Activated CD4-positive, alpha-beta memory T cell treated with anti-CD3 and anti-CD28 coated beads, Interleukin-2, amount 10 ng/mL, durations not matched to agents 7 days and 5 days (primary cell): ENCODE measurements around the gene KLHL42. TPM values are rescaled to one million over a fixed set of nuclear protein-coding genes. Genes with fewer than 3 reads are reported as not detected.

Experiments
- CTCF ChIA-PET: fragments of 350-600 bp; sonication (Branson Sonifier 250); formaldehyde crosslinking; loops from one replicate; lab custom pipeline; 2021; ENCODE audit warnings: antibody characterized with exemption, inconsistent platforms; lab: Charles Lee
- POLR2A ChIA-PET: fragments of 350-600 bp; sonication (Branson Sonifier 250); formaldehyde crosslinking; loops from one replicate; lab custom pipeline; 2021; ENCODE audit warnings: antibody characterized with exemption; lab: Charles Lee
- DNase-seq: peaks from one replicate; pipeline ENCODE4 v3.0.0-alpha.2; 2020
- H3K27ac Mint-ChIP-seq: one replicate; pipeline ENCODE4 v1.8.0; 2021; ENCODE audit warnings: mild to moderate bottlenecking, mixed read lengths
- H3K27me3 Mint-ChIP-seq: one replicate; pipeline ENCODE4 v1.8.0; 2021; ENCODE audit warnings: mixed read lengths
- H3K36me3 Mint-ChIP-seq: one replicate; pipeline ENCODE4 v1.8.0; 2021; ENCODE audit warnings: low read depth, mixed read lengths
- H3K4me1 Mint-ChIP-seq: one replicate; pipeline ENCODE4 v1.8.0; 2021; ENCODE audit warnings: mixed read lengths
- H3K4me3 Mint-ChIP-seq: one replicate; pipeline ENCODE4 v1.8.0; 2021; ENCODE audit warnings: mild to moderate bottlenecking, mixed read lengths
- H3K9me3 Mint-ChIP-seq: one replicate; pipeline ENCODE4 v1.8.0; 2021; ENCODE audit warnings: mixed read lengths
- total RNA-seq, 2 experiments: library from RNA; stranded (reverse); gene quantifications; one replicate each; pipeline ENCODE4 v1.2.3, GENCODE V29; 2021

Gene KLHL42
- total RNA-seq, 2 experiments from 2014 or later = 8.1 to 10.1 TPM

GRCh38 chr12:27762757-27763156 is 17.3 kb upstream of the KLHL42 start:
- no peak overlapping the region for H3K27ac Mint-ChIP-seq
- no peaks in the 10 kb centered on the region for H3K36me3 Mint-ChIP-seq
- H3K27me3 Mint-ChIP-seq = no peaks in the 10 kb centered on the region
- ChIA-PET CTCF (no interaction called here), POLR2A (interaction anchor here (1.3 kb wide), 1 partner anchor 17 kb away, joined by 5 read pairs; the partner anchor contains the start of genes KLHL42 and MANSC4)
- peaks cover 13% of the 10 kb centered on the region for H3K4me1 Mint-ChIP-seq
- DNase-seq = no peak
- no peak overlapping the region for H3K4me3 Mint-ChIP-seq
- no peaks in the 10 kb centered on the region for H3K9me3 Mint-ChIP-seq

- no peaks in the 10 kb centered on the region for H3K36me3 Mint-ChIP-seq
- H3K9me3 Mint-ChIP-seq = no peaks in the 10 kb centered on the region
- H3K4me3 Mint-ChIP-seq = no peak overlapping the region
- H3K27ac Mint-ChIP-seq = no peak overlapping the region
- CTCF ChIA-PET = no interaction called here
- POLR2A ChIA-PET = interaction anchor here (1.2 kb wide), 1 partner anchor 14 kb away, joined by 3 read pairs; the partner anchor contains the start of genes KLHL42 and MANSC4
- DNase-seq = no peak
- peaks cover 14% of the 10 kb centered on the region for H3K4me1 Mint-ChIP-seq
- H3K27me3 Mint-ChIP-seq = peaks cover 7% of the 10 kb centered on the region
These were observed 13.4 kb upstream of the KLHL42 start for GRCh38 chr12:27766587-27766986.

- Mint-ChIP-seq H3K27ac (no peak overlapping the region), H3K4me3 (no peak overlapping the region), H3K4me1 (peaks cover 3% of the 10 kb centered on the region), H3K36me3 (no peaks in the 10 kb centered on the region), H3K27me3 (peaks cover 9% of the 10 kb centered on the region), H3K9me3 (no peaks in the 10 kb centered on the region)
- no peak for DNase-seq
- ChIA-PET CTCF (interaction anchor here (0.9 kb wide), 1 partner anchor 15 kb away, joined by 3 read pairs; no protein-coding TSS in a partner anchor), POLR2A (interaction anchor here (1.1 kb wide), 1 partner anchor 11 kb away, joined by 7 read pairs; the partner anchor contains the start of genes KLHL42 and MANSC4)
These were observed 10.8 kb upstream of the KLHL42 start for GRCh38 chr12:27769142-27769673.

- ChIA-PET CTCF (no interaction called here), POLR2A (no interaction called here)
- no peak for DNase-seq
- Mint-ChIP-seq H3K4me3 (no peak overlapping the region), H3K27me3 (peaks cover 9% of the 10 kb centered on the region), H3K4me1 (peaks cover 3% of the 10 kb centered on the region), H3K36me3 (no peaks in the 10 kb centered on the region), H3K9me3 (no peaks in the 10 kb centered on the region), H3K27ac (no peak overlapping the region)
These were observed 8.3 kb upstream of the KLHL42 start for GRCh38 chr12:27771481-27772327.

- POLR2A ChIA-PET = no interaction called here
- DNase-seq = no peak
- Mint-ChIP-seq H3K9me3 (no peaks in the 10 kb centered on the region), H3K4me3 (no peak overlapping the region), H3K27me3 (peaks cover 12% of the 10 kb centered on the region), H3K27ac (no peak overlapping the region), H3K36me3 (no peaks in the 10 kb centered on the region), H3K4me1 (peaks cover 3% of the 10 kb centered on the region)
- CTCF ChIA-PET = no interaction called here
These were observed 7.5 kb upstream of the KLHL42 start for GRCh38 chr12:27772328-27773049.

- POLR2A ChIA-PET = no interaction called here
- Mint-ChIP-seq H3K4me3 (no peak overlapping the region), H3K27me3 (peaks cover 20% of the 10 kb centered on the region), H3K9me3 (no peaks in the 10 kb centered on the region), H3K4me1 (peaks cover 20% of the 10 kb centered on the region), H3K36me3 (no peaks in the 10 kb centered on the region), H3K27ac (no peak overlapping the region)
- CTCF ChIA-PET = no interaction called here
- no peak for DNase-seq
These were observed 2.9 kb upstream of the KLHL42 start for GRCh38 chr12:27777141-27777540.

GRCh38 chr12:27778206-27778605 is 1.8 kb upstream of the KLHL42 start:
- no peaks in the 10 kb centered on the region for H3K9me3 Mint-ChIP-seq
- POLR2A ChIA-PET = interaction anchor here (2.7 kb wide), 1 partner anchor 45 kb away, joined by 8 read pairs; no protein-coding TSS in a partner anchor
- H3K4me1 Mint-ChIP-seq = peaks cover 26% of the 10 kb centered on the region
- H3K27me3 Mint-ChIP-seq = peaks cover 18% of the 10 kb centered on the region
- CTCF ChIA-PET = no interaction called here
- no peak overlapping the region for H3K27ac Mint-ChIP-seq
- peaks cover 4% of the 10 kb centered on the region for H3K36me3 Mint-ChIP-seq
- no peak for DNase-seq
- peak overlapping the region; percentile 53 for H3K4me3 Mint-ChIP-seq

- POLR2A ChIA-PET = interaction anchor here (0.7 to 2.7 kb wide), 9 partner anchors 9 to 377 kb away, joined by 3 to 23 read pairs (median 5); no protein-coding TSS in a partner anchor
- Mint-ChIP-seq H3K4me3 (peak overlapping the region; percentile 77), H3K9me3 (no peaks in the 10 kb centered on the region), H3K27ac (peak overlapping the region; percentile 27), H3K36me3 (peaks cover 4% of the 10 kb centered on the region), H3K27me3 (peaks cover 17% of the 10 kb centered on the region), H3K4me1 (peaks cover 28% of the 10 kb centered on the region)
- DNase-seq = no peak
- CTCF ChIA-PET = interaction anchor here (1.1 to 1.4 kb wide), 5 partner anchors 11 to 161 kb away, joined by 3 to 9 read pairs (median 5); no protein-coding TSS in a partner anchor
These were observed 565 bp upstream of the KLHL42 start for GRCh38 chr12:27779416-27779919.

GRCh38 chr12:27780612-27781408 is 777 bp downstream of the KLHL42 start:
- no peaks in the 10 kb centered on the region for H3K9me3 Mint-ChIP-seq
- CTCF ChIA-PET = interaction anchor here (0.6 to 1.4 kb wide), 6 partner anchors 10 to 215 kb away, joined by 3 to 9 read pairs (median 4); no protein-coding TSS in a partner anchor

GRCh38 chr12:27781680-27782079 is 1.6 kb downstream of the KLHL42 start:
- no peak overlapping the region for H3K27ac Mint-ChIP-seq
- CTCF ChIA-PET = no interaction called here
- POLR2A ChIA-PET = no interaction called here

More at GRCh38 chr12:27780612-27781408, 777 bp downstream of the KLHL42 start:
- DNase-seq = no peak
- Mint-ChIP-seq H3K4me3 (peak overlapping the region; percentile 80), H3K27me3 (peaks cover 17% of the 10 kb centered on the region), H3K36me3 (peaks cover 6% of the 10 kb centered on the region), H3K4me1 (peaks cover 36% of the 10 kb centered on the region), H3K27ac (peak overlapping the region; percentile 54)
- POLR2A ChIA-PET = interaction anchor here (0.5 to 2.7 kb wide), 12 partner anchors 8 to 71 kb away, joined by 3 to 23 read pairs (median 4); no protein-coding TSS in a partner anchor

GRCh38 chr12:27782481-27782880 is 2.4 kb downstream of the KLHL42 start:
- peaks cover 6% of the 10 kb centered on the region for H3K36me3 Mint-ChIP-seq
- H3K9me3 Mint-ChIP-seq = no peaks in the 10 kb centered on the region
- no peak for DNase-seq
- no peak overlapping the region for H3K27ac Mint-ChIP-seq
- POLR2A ChIA-PET = no interaction called here
- H3K4me3 Mint-ChIP-seq = no peak overlapping the region
- peaks cover 42% of the 10 kb centered on the region for H3K4me1 Mint-ChIP-seq
- peaks cover 15% of the 10 kb centered on the region for H3K27me3 Mint-ChIP-seq
- CTCF ChIA-PET = no interaction called here

More at GRCh38 chr12:27781680-27782079, 1.6 kb downstream of the KLHL42 start:
- Mint-ChIP-seq H3K4me3 (peak overlapping the region; percentile 80), H3K36me3 (peaks cover 6% of the 10 kb centered on the region), H3K9me3 (no peaks in the 10 kb centered on the region), H3K4me1 (peaks cover 42% of the 10 kb centered on the region), H3K27me3 (peaks cover 17% of the 10 kb centered on the region)
- DNase-seq = no peak
